GM12878 (cell line): Measurements from ENCODE around the gene MEAF6. TPM values are rescaled to one million over a fixed set of nuclear protein-coding genes. Genes with fewer than 3 reads are reported as not detected.

Experiments used
- ATAC-seq: fragments of 200-7000 bp; cut with Tn5 transposase; 3 replicates; pipeline ENCODE4 v1.9.1; 2020; ENCODE audit warnings: mild to moderate bottlenecking, moderate library complexity
- BruUV-seq: library from RNA; stranded (reverse); fragments of 400-500 nt; replicated peaks from 2 replicates; lab custom pipeline; 2021; lab: Mats Ljungman, UMichigan
- CTCF ChIA-PET: fragments of 300-600 bp; sonication (Branson Sonifier 250); formaldehyde crosslinking; extraction: SDS; loops from one replicate; lab custom pipeline; 2021; ENCODE audit warnings: inconsistent platforms; lab: Yijun Ruan, JAX
- POLR2A ChIA-PET: fragments of 350-600 bp; formaldehyde crosslinking; extraction: SDS; loops from one replicate; lab custom pipeline; 2021; ENCODE audit warnings: inconsistent platforms; lab: Charles Lee
- RAD21 ChIA-PET: fragments of 300-600 bp; sonication (Branson Sonifier 250); formaldehyde crosslinking; loops from one replicate; lab custom pipeline; 2023; ENCODE audit warnings: antibody characterized with exemption; ENCODE audit not compliant: unreplicated experiment; lab: Charles Lee
- SMC1A ChIA-PET: fragments of 300-600 bp; sonication (Branson Sonifier 250); formaldehyde crosslinking; loops from one replicate; lab custom pipeline; 2023; ENCODE audit not compliant: unreplicated experiment, uncharacterized antibody; lab: Charles Lee
- DNase-seq: peaks from one replicate; pipeline ENCODE4 v3.0.0-alpha.2; 2011; ENCODE audit warnings: low read depth, low spot score
- FAIRE-seq: peaks from 3 replicates; lab custom pipeline; 2011; peaks lifted over from hg19 to GRCh38; lab: Jason Lieb, UNC
- H2AFZ ChIP-seq: 2 replicates; pipeline ENCODE4 v1.6.0; 2011; ENCODE audit warnings: low read depth, low read length, control low read depth; ENCODE audit not compliant: control insufficient read depth
- H3K27ac ChIP-seq: 2 replicates; pipeline ENCODE4 v1.5.1; 2011; ENCODE audit warnings: control low read depth; ENCODE audit not compliant: control insufficient read depth, insufficient read depth
- H3K27me3 ChIP-seq, 2 experiments: replicated peaks in 1 of 2; 2 replicates each; pipeline versions ENCODE4 v1.6.0 to v1.6.1; 2011; ENCODE audit warnings: low read length in 1 of 2; ENCODE audit not compliant: control insufficient read depth in 2 of 2, insufficient read depth in 2 of 2
- H3K36me3 ChIP-seq, 2 experiments: 2 replicates each; pipeline ENCODE4 v1.5.1; 2011; ENCODE audit warnings: low read length in 1 of 2; ENCODE audit not compliant: control insufficient read depth in 2 of 2, insufficient read depth in 2 of 2
- H3K4me1 ChIP-seq: 2 replicates; pipeline ENCODE4 v1.6.1; 2011; ENCODE audit warnings: mild to moderate bottlenecking, low read length, moderate library complexity, mixed read lengths; ENCODE audit not compliant: control insufficient read depth, insufficient read depth
- H3K4me2 ChIP-seq: 2 replicates; pipeline ENCODE4 v1.6.0; 2011; ENCODE audit warnings: control low read depth; ENCODE audit not compliant: control insufficient read depth, insufficient read depth
- H3K4me3 ChIP-seq: fragments of 200-600 bp; sonication (generic); 2 replicates; pipeline ENCODE4 v1.5.1; 2016
- H3K79me2 ChIP-seq: 2 replicates; pipeline ENCODE4 v1.6.0; 2011; ENCODE audit warnings: low read length; ENCODE audit not compliant: control insufficient read depth, insufficient read depth
- H3K9ac ChIP-seq: 2 replicates; pipeline ENCODE4 v1.8.0; 2011; ENCODE audit warnings: low read length, control low read depth, mixed read lengths; ENCODE audit not compliant: control insufficient read depth, insufficient read depth
- H3K9me3 ChIP-seq: replicated peaks from 3 replicates; pipeline ENCODE4 v1.5.1; 2011; ENCODE audit warnings: mild to moderate bottlenecking, low read length; ENCODE audit not compliant: control insufficient read depth, insufficient read depth
- H4K20me1 ChIP-seq: 2 replicates; pipeline ENCODE4 v1.6.0; 2011; ENCODE audit not compliant: control insufficient read depth, insufficient read depth
- BCLAF1 ChIP-seq: fragments of 450-650 bp; IDR thresholded peaks from 2 replicates; pipeline ENCODE4 v1.6.1; 2017; ENCODE audit warnings: antibody characterized with exemption, mild to moderate bottlenecking, moderate library complexity
- DPF2 ChIP-seq: fragments of 450-650 bp; IDR thresholded peaks from 2 replicates; pipeline ENCODE4 v1.6.1; 2017; ENCODE audit warnings: mild to moderate bottlenecking
- EZH2 ChIP-seq: IDR thresholded peaks from 2 replicates; pipeline ENCODE4 v1.6.1; 2012; ENCODE audit warnings: low read depth, mild to moderate bottlenecking, control low read depth, inconsistent platforms, low read length, borderline replicate concordance; ENCODE audit not compliant: control insufficient read depth
- RCOR1 ChIP-seq: conservative IDR thresholded peaks from 2 replicates; pipeline ENCODE4 v1.6.1; 2012; ENCODE audit warnings: low read depth, low read length, improper control_type of control experiment
- RELB ChIP-seq: fragments of 450-650 bp; IDR thresholded peaks from 2 replicates; pipeline ENCODE4 v1.6.1; 2017; ENCODE audit warnings: low read depth, mild to moderate bottlenecking, moderate library complexity
- WRNIP1 ChIP-seq: IDR thresholded peaks from 2 replicates; pipeline ENCODE4 v1.6.1; 2011; ENCODE audit warnings: low read depth, low read length, improper control_type of control experiment, borderline replicate concordance
- WGBS: methylation state at CpG from one replicate; pipeline ENCODE4 v1.1.6; 2016; ENCODE audit warnings: low lambda C conversion rate; ENCODE audit not compliant: insufficient replicate concordance, insufficient coverage; ENCODE audit errors: missing lambda C conversion rate; 5-methylcytosine and 5-hydroxymethylcytosine counted together
- in situ Hi-C: fragments of 300-500 bp; cut with MboI; formaldehyde crosslinking; loops from 9 replicates; pipeline ENCODE4 v1.14.3; 2018; ENCODE audit warnings: mixed read lengths
- intact Hi-C: fragments of 100-400 bp; cut with micrococcal nuclease; formaldehyde crosslinking; loops from one replicate; pipeline ENCODE4 v1.14.2; 2022; ENCODE audit not compliant: unreplicated experiment
- polyA plus RNA-seq, 11 experiments: library from polyadenylated mRNA; depleted of rRNA in 4 of 11; unstranded in 6 of 11; stranded (reverse) in 5 of 11; fragments of >200 nt; fragmentation: Nextera tagmentation in 4 of 11; fragmentation: Illumina TruSeq in 1 of 11; extraction: Ambion mirVana in 4 of 11; extraction: Trizol in 1 of 11; gene quantifications; 1 replicate in 1 of 11; 2 replicates in 10 of 11; pipeline versions ENCODE4 v1.2.1 to v1.2.3, GENCODE V29; 2011 to 2016; ENCODE audit warnings: inconsistent platforms in 2 of 11, missing spikeins in 2 of 11, low read depth in 1 of 11
- total RNA-seq, 4 experiments: library from RNA; depleted of rRNA in 3 of 4; stranded (reverse); fragments of >200 nt in 3 of 4; fragmentation: Illumina TruSeq in 1 of 4; extraction: Trizol in 1 of 4; gene quantifications; 2 replicates each; pipeline versions ENCODE4 v1.2.1 to v1.2.3, GENCODE V29; 2013 to 2021
- TF ChIP-seq, protein P1 (sequence below): fragments of 450-650 bp; IDR thresholded peaks from 2 replicates; pipeline ENCODE4 v1.6.1; 2017; ENCODE audit warnings: mild to moderate bottlenecking, low read depth, inconsistent platforms; ENCODE audit not compliant: poor library complexity, severe bottlenecking
- TF ChIP-seq, protein P2 (sequence below): fragments of 150-350 bp; IDR thresholded peaks from 2 replicates; pipeline ENCODE4 v1.6.1; 2016; ENCODE audit warnings: low read depth, low read length

Gene MEAF6
- total and polyA plus RNA-seq, 10 of the 15 experiments (the other 5 are each of a cell fraction or from before 2014, with no cell fraction given), result 30.8 to 75.0 (median 58.1) TPM

DNA sequence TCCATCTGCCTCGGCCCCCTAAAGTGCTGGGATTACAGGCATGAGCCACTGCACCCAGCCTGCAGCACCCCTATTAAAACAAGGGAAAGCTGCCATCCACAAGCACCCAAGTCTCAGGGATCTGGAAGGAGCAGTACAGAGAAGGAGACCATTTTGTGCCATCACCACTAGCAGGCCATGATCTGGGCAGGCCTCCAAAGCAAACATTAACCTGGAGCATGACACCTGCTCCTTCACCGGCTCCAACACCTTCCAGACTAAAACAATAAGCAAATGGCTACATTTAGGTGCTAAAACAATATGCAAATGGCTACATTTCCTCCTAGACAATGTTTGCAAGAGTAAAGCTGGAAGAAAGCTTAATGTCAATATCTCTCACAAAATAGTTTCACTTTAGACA, 16.7 kb downstream of the MEAF6 start:
- TF ChIP-seq, protein P1, sequence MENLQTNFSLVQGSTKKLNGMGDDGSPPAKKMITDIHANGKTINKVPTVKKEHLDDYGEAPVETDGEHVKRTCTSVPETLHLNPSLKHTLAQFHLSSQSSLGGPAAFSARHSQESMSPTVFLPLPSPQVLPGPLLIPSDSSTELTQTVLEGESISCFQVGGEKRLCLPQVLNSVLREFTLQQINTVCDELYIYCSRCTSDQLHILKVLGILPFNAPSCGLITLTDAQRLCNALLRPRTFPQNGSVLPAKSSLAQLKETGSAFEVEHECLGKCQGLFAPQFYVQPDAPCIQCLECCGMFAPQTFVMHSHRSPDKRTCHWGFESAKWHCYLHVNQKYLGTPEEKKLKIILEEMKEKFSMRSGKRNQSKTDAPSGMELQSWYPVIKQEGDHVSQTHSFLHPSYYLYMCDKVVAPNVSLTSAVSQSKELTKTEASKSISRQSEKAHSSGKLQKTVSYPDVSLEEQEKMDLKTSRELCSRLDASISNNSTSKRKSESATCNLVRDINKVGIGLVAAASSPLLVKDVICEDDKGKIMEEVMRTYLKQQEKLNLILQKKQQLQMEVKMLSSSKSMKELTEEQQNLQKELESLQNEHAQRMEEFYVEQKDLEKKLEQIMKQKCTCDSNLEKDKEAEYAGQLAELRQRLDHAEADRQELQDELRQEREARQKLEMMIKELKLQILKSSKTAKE, result no peak
- TF ChIP-seq, protein P2, sequence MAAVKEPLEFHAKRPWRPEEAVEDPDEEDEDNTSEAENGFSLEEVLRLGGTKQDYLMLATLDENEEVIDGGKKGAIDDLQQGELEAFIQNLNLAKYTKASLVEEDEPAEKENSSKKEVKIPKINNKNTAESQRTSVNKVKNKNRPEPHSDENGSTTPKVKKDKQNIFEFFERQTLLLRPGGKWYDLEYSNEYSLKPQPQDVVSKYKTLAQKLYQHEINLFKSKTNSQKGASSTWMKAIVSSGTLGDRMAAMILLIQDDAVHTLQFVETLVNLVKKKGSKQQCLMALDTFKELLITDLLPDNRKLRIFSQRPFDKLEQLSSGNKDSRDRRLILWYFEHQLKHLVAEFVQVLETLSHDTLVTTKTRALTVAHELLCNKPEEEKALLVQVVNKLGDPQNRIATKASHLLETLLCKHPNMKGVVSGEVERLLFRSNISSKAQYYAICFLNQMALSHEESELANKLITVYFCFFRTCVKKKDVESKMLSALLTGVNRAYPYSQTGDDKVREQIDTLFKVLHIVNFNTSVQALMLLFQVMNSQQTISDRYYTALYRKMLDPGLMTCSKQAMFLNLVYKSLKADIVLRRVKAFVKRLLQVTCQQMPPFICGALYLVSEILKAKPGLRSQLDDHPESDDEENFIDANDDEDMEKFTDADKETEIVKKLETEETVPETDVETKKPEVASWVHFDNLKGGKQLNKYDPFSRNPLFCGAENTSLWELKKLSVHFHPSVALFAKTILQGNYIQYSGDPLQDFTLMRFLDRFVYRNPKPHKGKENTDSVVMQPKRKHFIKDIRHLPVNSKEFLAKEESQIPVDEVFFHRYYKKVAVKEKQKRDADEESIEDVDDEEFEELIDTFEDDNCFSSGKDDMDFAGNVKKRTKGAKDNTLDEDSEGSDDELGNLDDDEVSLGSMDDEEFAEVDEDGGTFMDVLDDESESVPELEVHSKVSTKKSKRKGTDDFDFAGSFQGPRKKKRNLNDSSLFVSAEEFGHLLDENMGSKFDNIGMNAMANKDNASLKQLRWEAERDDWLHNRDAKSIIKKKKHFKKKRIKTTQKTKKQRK, result no peak
- TF ChIP-seq RELB (no peak), BCLAF1 (no peak), RCOR1 (no peak), WRNIP1 (no peak), EZH2 (no peak), DPF2 (no peak)
- TF ChIP-seq, all 136 proteins: peak for 0
- in situ Hi-C loops (no loop called here), intact Hi-C loops (no loop called here)
- no peaks in the 10 kb centered on the region for H3K9me3 ChIP-seq
- no TSS peak for BruUV-seq
- ChIA-PET SMC1A (interaction anchor here (1.3 to 3.5 kb wide), 2 partner anchors 8 to 11 kb away, joined by 3 to 23 read pairs; no protein-coding TSS in a partner anchor), CTCF (interaction anchor here (1.0 to 5.6 kb wide), 3 partner anchors 8 to 12 kb away, joined by 3 to 73 read pairs (median 4); no protein-coding TSS in a partner anchor), POLR2A (no interaction called here), RAD21 (interaction anchor here (0.7 kb wide), 1 partner anchor 12 kb away, joined by 3 read pairs; no protein-coding TSS in a partner anchor)
- no peak for DNase-seq
- H3K4me2 ChIP-seq, result no peak overlapping the region
- no peaks in the 10 kb centered on the region for H3K79me2 ChIP-seq
- ATAC-seq, result no peak
- no peak overlapping the region for H3K4me3 ChIP-seq
- H3K9ac ChIP-seq, result no peak overlapping the region
- 100% methylated on average over 2 of the region's 2 CpGs for WGBS
- peaks cover 8 to 13% of the 10 kb centered on the region in 2 experiments; a peak in 3 of 4 replicates for H3K36me3 ChIP-seq
- no peaks in the 10 kb centered on the region for H3K4me1 ChIP-seq
- H4K20me1 ChIP-seq, result no peaks in the 10 kb centered on the region
- no peak overlapping the region for H3K27ac ChIP-seq
- H3K27me3 ChIP-seq, result no peaks in the 10 kb centered on the region
- H2AFZ ChIP-seq, result no peak overlapping the region
- FAIRE-seq, result no peak
